H54 (cell line): ENCODE measurements around the gene CD163L1.
"Not testable (repeated sequence)": the region's sequence is repeated elsewhere in the genome, so short reads cannot be mapped to it uniquely, and the experiment has no call there.

Experiments used
- DNase-seq: peaks from one replicate; pipeline ENCODE4 v3.0.0; 2011; ENCODE audit warnings: low spot score, mixed read lengths; ENCODE audit not compliant: insufficient read length
- FAIRE-seq: peaks from 3 replicates; lab custom pipeline; 2011; peaks lifted over from hg19 to GRCh38; lab: Jason Lieb, UNC
- POLR2A ChIP-seq: IDR thresholded peaks from 2 replicates; pipeline ENCODE4 v1.6.1; 2011; ENCODE audit warnings: low read depth, mild to moderate bottlenecking, low read length

The CD163L1 gene

GRCh38 chr12:7376196-7376595, 67.8 kb downstream of the CD163L1 start:
- FAIRE-seq (no peak), DNase-seq (no peak)
- no peak for TF ChIP-seq POLR2A

GRCh38 chr12:7375145-7375543, 68.8 kb downstream of the CD163L1 start:
- no peak for FAIRE-seq
- TF ChIP-seq POLR2A: no peak
- no peak for DNase-seq

- TF ChIP-seq POLR2A: no peak
- DNase-seq (peak; percentile 19), FAIRE-seq (peak; percentile 84)
Measured at GRCh38 chr12:7374423-7375144, 69.4 kb downstream of the CD163L1 start.

GRCh38 chr12:7373226-7373625, 70.7 kb downstream of the CD163L1 start:
- FAIRE-seq (no peak), DNase-seq (no peak)
- no peak for TF ChIP-seq POLR2A

GRCh38 chr12:7369274-7369729, 74.7 kb downstream of the CD163L1 start:
- peak; percentile 54; the same call in 1 of the 2 replicates for TF ChIP-seq POLR2A
- FAIRE-seq: peak; percentile 15
- no peak for DNase-seq

- no peak for FAIRE-seq
- no peak for DNase-seq
- no peak for TF ChIP-seq POLR2A
Measured at GRCh38 chr12:7362734-7363133, 81.2 kb downstream of the CD163L1 start.

GRCh38 chr12:7361265-7361664, 82.7 kb downstream of the CD163L1 start:
- DNase-seq (no peak), FAIRE-seq (no peak)
- no peak for TF ChIP-seq POLR2A

- TF ChIP-seq POLR2A: no peak
- DNase-seq (no peak), FAIRE-seq (peak; percentile 71)
Measured at GRCh38 chr12:7354529-7354928, 89.4 kb downstream of the CD163L1 start.

- no peak for TF ChIP-seq POLR2A
- DNase-seq: no peak
- no peak for FAIRE-seq
Measured at GRCh38 chr12:7352661-7353060, 91.3 kb downstream of the CD163L1 start.

GRCh38 chr12:7351177-7351576, 92.8 kb downstream of the CD163L1 start:
- FAIRE-seq (no peak), DNase-seq (no peak)
- no peak for TF ChIP-seq POLR2A

GRCh38 chr12:7349418-7349817, 94.5 kb downstream of the CD163L1 start:
- DNase-seq (no peak), FAIRE-seq (no peak)
- TF ChIP-seq POLR2A: no peak

- TF ChIP-seq POLR2A: no peak
- DNase-seq (no peak), FAIRE-seq (no peak)
Measured at GRCh38 chr12:7346551-7347225, 97.3 kb downstream of the CD163L1 start.

- TF ChIP-seq POLR2A: no peak
- DNase-seq (no peak), FAIRE-seq (no peak)
Measured at GRCh38 chr12:7344833-7345606, 98.9 kb downstream of the CD163L1 start.

GRCh38 chr12:7339675-7340074, 104.3 kb downstream of the CD163L1 start:
- FAIRE-seq (no peak), DNase-seq (no peak)
- TF ChIP-seq POLR2A: no peak

GRCh38 chr12:7337790-7338189, 106.2 kb downstream of the CD163L1 start:
- FAIRE-seq, DNase-seq: not testable (repeated sequence)
